SKM-1 treated with dmso at 0.1 percent for 144 hours (cell line): Measurements from ENCODE around the gene STYK1.
"Not testable (repeated sequence)": the region's sequence is repeated elsewhere in the genome, so short reads cannot be mapped to it uniquely, and the experiment has no call there.

Experiments
- DNase-seq: peaks from one replicate; lab custom pipeline; 2025; ENCODE audit not compliant: unreplicated experiment; lab: John Stamatoyannopoulos, UW

The STYK1 gene

GRCh38 chr12:10690906-10691305, 17.1 kb upstream of the STYK1 start:
- no peak for DNase-seq

DNA sequence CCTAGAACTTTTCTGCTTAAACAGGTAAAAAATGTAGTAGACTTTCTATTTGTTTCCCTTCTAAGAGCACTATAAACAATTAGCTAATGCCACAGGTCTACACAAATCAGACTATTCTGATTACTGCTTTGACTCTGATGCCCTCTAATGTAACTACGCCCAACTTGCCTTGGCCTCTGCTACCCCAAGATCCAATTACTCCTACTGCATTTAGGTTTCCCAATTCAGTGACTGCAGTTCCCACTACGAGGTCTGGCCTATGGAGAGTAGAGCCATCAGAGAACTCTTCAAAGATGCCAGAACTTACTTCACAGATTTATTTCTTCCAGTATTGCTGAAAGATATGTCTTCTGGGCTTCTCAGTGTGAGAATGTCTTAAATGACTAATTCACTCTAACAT, 15.3 kb upstream of the STYK1 start:
- DNase-seq: no peak

- DNase-seq: no peak
These were observed 14.2 kb upstream of the STYK1 start for GRCh38 chr12:10688042-10688441.

- no peak for DNase-seq
These were observed 1.5 kb downstream of the STYK1 start for GRCh38 chr12:10672231-10672868.

DNA sequence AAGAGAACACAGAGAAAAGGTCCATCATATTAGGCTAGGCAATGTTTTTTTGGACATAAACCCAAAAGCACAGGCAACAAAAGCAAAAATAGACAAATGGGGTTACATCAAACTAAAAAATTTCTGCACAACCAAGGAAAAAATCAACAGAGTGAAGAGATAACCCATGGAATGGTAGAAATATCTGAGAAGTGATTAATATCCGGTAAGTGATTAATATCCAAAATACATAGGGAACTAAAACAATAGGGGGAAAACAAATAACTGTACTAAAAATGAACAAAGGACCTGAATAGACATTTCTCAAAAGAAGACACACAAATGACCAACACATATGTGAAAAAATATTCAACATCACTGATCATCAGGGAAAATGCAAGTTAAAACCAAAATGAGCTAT, 4.3 kb downstream of the STYK1 start:
- no peak for DNase-seq

- no peak for DNase-seq
These were observed 5.3 kb downstream of the STYK1 start for GRCh38 chr12:10668526-10668925.

- no peak for DNase-seq
These were observed 6.3 kb downstream of the STYK1 start for GRCh38 chr12:10667581-10667980.

DNA sequence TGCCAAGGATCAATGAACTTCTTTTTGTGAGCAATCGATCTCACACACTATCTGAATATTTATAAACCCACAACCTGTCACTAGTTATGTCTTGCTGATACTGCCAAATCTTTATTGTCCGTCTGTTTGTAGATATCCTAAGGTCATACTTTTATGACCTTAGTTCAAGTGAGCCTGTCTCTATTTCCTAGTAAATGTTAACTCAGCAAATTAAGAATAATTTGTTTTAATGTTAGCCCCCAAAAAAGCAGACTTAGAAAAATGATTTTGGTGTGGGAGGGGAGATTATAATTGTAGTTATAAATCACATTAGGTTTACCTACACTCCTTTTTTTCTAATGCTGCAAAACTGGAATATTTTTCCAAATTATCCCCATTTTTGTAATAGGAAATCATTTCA, 9.4 kb downstream of the STYK1 start:
- DNase-seq: no peak

- no peak for DNase-seq
These were observed 10.0 kb downstream of the STYK1 start for GRCh38 chr12:10663869-10664268.

- no peak for DNase-seq
These were observed 12.5 kb downstream of the STYK1 start for GRCh38 chr12:10661338-10661737.

DNA sequence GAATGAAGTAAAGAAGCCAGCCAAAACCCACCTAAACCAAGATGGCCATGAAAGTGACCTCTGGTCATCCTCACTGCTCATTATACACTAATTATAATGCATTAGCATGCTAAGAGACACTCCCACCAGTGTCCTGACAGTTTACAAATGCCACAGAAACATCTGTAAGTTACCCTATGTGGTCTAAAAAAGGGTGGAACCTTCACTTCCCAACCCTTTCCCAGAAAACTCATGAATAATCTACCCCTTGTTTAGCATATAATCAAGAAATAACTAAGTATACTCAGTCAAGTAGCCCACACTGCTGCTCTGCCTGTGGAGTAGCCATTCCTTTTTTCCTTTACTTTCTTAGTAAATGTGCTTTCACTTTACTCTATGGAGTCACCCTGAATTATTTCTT, 19.8 kb downstream of the STYK1 start:
- no peak for DNase-seq

GRCh38 chr12:10652192-10652591, 21.7 kb downstream of the STYK1 start:
- no peak for DNase-seq

GRCh38 chr12:10646576-10646975, 27.3 kb downstream of the STYK1 start:
- not testable (repeated sequence) for DNase-seq

DNA sequence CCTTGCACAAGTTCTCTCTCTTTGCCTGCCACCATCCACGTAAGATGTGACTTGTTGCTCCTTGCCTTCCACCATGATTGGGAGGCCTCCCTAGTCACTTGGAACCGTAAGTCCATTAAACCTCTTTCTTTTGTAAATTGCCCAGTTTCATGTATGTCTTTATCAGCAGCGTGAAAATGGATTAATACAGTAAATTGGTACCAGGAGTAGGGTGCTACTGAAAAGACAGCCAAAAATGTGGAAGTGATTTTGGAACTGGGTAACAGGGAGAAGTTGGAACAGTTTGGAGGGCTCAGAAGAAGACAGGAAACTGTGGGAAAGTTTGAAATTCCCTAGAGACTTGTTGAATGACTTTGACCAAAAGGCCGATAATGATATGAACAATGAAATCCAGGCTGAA, 27.9 kb downstream of the STYK1 start:
- no peak for DNase-seq

GRCh38 chr12:10641735-10642500, 31.9 kb downstream of the STYK1 start:
- no peak for DNase-seq

GRCh38 chr12:10638728-10639127, 35.1 kb downstream of the STYK1 start:
- DNase-seq: no peak

GRCh38 chr12:10636611-10637010, 37.2 kb downstream of the STYK1 start:
- no peak for DNase-seq

DNA sequence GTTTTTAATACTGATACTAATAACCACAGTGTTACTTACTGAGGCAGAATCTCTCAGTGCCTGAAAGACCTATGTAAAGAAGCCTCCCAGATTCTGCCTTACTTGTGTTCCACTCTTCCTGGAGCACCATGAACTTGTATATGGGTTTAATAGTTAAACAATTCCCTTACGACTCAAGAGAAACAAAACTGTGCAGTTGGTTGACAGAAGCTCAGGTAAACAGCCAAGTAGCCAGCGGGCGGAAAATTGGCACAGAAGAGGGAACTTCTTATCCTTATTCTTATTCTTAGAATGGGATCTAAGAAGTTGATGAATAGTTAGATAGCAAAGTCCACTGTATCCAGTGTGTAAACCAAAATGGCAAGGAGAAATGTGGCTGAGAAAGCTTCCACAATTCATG, 37.7 kb downstream of the STYK1 start:
- DNase-seq: no peak

DNA sequence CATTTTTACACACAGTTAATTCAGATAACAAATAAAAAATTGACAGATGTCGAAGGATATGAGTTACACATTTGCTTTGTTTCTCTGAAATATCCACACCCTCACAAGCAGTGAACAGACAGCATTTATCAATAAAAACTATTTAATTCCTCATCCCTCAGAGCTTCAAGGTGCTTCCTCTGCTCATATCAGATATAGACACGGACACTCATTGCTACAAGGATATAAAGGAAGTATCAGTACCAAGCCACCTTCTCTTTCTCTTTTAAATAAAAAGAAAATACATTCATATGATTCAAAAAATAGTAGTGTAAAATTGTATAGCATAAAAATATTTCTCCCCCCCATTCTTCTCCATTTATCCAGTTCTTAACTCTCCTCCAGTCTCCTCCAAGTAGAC, 38.5 kb downstream of the STYK1 start:
- DNase-seq: no peak

DNA sequence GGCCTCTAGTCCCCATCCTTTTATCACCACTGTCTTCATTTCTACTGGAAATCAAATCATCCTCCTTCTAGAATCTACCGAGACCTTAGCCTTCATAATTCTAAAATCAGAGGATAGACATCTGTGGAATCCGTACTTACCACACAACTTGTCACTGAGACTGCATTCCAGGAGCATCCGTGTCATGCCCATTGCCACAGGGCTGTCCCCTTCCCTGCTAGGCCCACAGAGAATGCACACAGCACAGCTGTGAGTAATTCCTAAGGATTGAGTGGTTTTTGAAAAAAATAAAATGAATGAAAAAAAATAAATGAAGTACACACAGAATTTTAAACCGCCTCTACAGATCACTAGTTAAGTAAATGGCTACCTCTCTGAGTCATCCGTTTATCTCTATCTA, 39.4 kb downstream of the STYK1 start:
- DNase-seq: no peak

DNA sequence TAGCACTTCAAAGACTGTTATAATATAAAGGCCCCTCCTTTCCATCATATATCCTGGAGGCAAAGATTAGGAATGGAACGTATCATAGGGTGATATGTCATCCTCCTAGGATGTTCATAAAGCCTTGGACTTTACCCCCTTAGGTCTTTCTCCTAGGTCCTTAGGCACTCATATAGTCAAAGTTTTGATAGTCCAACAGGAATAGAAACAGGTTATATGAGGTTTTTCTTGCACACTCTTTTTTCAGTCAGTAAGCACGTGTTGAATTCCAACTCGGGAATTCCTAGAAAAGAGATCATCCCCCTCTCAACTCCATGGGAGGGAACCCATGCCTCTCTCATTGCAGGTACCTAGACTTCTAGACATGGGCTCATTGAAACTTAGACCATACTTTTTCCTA, 40.3 kb downstream of the STYK1 start:
- no peak for DNase-seq

GRCh38 chr12:10632226-10632625, 41.6 kb downstream of the STYK1 start:
- DNase-seq: no peak

- no peak for DNase-seq
These were observed 49.2 kb downstream of the STYK1 start for GRCh38 chr12:10624605-10625004.
